HG03045 (cell line): ENCODE results near the gene PGGT1B.

Source experiments
- ATAC-seq: cut with Tn5 transposase; IDR thresholded peaks from one replicate; pipeline ENCODE4 v1.9.1; 2021; ENCODE audit warnings: mild to moderate bottlenecking, moderate library complexity; ENCODE audit not compliant: unreplicated experiment

The PGGT1B gene

GRCh38 chr5:115181757-115182156 lies 80.9 kb downstream of the PGGT1B start:
- ATAC-seq: no peak

GRCh38 chr5:115180165-115180709 lies 82.4 kb downstream of the PGGT1B start:
- ATAC-seq: peak; percentile 78

GRCh38 chr5:115179394-115180164 lies 83.1 kb downstream of the PGGT1B start:
- peak; percentile 46 for ATAC-seq

- no peak for ATAC-seq
These were observed 83.7 kb downstream of the PGGT1B start for GRCh38 chr5:115179030-115179393.

DNA sequence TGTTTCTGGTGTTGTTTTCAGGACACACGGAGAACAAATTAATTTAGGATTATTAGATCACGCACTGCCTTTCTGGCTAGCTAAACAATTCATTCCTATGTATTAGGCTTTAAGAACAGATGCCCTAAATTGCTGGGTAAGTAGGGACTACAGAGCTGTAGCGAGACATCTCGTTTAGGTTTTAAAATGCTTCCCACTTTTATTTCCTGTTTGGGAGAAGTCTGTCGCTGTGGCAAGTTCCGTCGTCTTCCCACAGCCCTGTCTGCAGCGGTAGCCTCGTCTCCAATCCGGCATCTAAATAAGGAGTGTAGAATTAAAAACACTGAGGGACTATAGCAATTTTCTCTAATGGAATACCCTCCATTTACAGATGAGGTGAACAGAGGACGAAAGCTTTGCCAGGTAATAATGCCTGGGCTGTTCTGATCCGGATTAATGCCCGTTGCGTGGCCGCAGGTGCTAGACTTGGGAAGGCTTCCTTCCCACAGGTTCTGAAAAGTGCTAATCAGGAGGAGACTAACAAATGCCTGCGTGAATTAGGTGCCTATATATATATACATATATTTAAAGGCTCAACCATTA lies 91.7 kb downstream of the PGGT1B start:
- ATAC-seq: no peak

GRCh38 chr5:115170134-115170928 lies 92.3 kb downstream of the PGGT1B start:
- ATAC-seq: peak; percentile 53

DNA sequence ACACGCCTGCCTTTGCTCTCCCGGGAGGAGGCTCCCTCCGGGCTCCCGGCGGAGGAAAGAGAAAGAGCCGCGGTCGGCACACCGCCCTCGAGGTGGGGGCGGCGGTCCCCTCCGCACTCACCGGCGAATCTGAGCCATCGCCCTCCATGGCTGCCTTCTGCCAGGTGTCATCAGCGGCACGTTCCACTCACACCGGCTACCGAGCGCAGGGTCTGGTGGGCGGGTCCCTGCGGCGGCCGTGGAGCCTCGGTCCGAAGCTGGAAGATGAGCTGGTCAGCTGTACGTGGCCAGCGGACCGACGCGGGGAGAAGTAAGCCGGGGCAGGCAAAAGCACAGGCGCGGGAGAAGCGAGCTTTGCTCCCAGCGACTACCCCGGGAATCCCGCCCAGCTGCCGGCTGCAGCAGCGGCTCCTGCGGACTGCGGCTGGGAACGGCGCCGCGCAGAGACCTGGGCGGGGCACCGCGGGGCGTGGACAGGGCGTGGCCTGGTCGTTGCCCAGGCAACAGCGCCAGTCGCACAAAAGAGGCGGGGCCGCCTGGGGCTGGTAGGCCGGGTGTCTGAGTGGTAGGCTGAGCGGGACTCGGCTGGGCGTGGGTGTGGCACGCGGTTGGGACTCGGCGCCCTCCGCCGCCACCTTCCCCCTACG lies 93.1 kb downstream of the PGGT1B start, which contains the start of gene TRIM36:
TSS of gene TRIM36 (minus strand) at position 422 of the 647 bp plus-strand sequence. CDS start at position 148, 274 bp downstream.
- peak; percentile 98 for ATAC-seq

DNA sequence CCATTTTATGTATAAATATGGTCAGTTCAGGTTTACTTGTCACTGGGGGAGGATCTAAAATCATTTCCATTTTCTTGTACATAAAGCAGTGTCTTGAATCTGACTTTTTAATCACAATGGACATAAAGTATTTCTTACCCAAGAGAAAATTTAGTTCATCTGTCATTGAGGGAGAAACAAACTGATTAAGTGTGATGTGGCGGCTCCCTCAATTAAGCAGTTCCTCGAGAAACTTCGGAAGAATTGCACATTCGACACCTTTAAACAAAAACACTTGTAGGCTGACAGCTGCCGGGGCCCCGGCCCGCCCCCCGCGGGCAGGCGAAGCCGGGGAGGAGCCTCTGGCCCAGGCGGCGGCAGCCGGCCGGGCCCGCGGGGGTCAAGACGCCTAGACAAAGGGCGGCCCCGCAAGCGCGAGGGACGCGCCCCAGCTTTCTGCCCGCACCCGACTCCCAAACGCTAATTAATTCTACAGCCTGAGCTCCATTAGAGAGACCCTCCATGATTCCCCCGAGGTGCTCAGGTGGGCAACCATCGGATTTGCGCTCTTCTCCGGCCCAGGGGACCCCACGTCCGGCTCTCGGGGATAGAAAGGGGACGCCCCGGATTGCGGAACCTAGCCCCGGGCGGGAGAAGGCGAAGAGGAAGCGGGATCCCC lies 93.7 kb downstream of the PGGT1B start:
- ATAC-seq: peak; percentile 6

DNA sequence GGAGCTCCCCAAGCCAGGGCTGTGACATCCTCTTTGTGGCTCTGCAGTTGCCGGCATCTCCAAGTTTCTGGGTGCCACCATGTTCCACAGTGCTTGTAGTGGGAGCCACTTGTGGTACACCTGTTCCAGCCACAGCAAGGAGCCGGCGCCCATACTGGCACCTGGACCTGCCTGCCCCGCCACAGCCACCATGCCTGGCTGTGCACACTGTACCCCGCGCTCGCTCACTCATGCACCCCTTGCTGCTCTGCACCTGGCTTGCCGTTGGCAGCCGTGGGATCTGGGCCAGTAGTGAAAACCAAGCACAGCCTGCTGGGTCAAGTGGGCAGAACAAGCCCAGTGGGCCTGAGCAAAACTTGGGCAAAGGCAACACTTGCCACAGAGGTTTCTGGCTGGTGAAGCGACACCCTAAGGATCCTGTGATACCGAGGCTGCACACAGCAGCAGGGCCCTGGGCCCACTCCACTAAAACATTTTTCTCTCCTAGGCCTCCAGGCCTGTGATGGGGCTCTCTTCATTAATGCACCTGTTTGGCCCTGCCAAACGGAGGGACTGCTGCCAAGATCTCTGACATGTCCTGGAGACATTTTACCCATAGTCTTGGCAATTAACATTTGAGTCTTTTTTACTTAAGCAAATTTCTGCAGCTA lies 95.8 kb downstream of the PGGT1B start:
- no peak for ATAC-seq

DNA sequence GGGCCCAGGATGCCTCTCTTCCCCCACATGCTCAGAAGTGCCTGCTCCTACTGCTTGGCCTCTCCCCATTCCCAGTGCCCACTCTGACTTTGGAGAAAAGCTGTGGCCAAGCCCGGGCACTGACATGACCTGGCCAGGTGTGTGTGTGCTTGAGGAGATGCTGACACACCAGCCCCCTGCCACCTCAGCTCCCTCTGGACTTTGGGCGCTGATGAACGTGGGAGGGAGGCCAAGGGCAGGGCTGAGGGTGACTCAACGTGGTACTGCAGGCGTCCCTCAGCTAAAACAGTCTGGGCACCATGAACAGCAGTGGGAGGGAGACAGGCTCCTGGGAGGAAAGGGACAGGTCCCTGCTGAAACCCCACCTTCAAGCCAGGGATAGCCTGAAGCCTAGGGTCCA lies 96.9 kb downstream of the PGGT1B start:
- no peak for ATAC-seq

GRCh38 chr5:115160975-115161475 lies 101.7 kb downstream of the PGGT1B start:
- ATAC-seq: no peak
